NCI-H1436 treated with DMSO at 0.1 percent for 48 hours (cell line): ENCODE data around the gene MRPL43.
A peak's percentile ranks its signal among the peaks of the same experiment; 100 is the strongest.

ENCODE experiments used
- DNase-seq: peaks from one replicate; lab custom pipeline; 2025; lab: John Stamatoyannopoulos, UW

The MRPL43 gene

DNA sequence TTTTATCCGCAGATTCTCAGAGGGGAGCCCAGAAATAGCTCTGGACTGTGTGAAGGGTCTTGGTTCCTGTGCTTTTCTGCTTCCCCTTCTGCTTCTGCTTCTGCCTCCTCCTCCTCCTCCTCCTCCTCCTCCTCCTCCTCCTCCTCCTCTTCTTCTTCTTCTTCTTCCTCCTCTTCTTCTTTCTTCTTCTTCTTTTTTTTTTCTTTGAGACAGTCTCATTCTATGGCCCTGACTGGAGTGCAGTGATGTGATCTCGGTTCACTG, 32.1 kb upstream of the MRPL43 start:
- no peak for DNase-seq

DNA sequence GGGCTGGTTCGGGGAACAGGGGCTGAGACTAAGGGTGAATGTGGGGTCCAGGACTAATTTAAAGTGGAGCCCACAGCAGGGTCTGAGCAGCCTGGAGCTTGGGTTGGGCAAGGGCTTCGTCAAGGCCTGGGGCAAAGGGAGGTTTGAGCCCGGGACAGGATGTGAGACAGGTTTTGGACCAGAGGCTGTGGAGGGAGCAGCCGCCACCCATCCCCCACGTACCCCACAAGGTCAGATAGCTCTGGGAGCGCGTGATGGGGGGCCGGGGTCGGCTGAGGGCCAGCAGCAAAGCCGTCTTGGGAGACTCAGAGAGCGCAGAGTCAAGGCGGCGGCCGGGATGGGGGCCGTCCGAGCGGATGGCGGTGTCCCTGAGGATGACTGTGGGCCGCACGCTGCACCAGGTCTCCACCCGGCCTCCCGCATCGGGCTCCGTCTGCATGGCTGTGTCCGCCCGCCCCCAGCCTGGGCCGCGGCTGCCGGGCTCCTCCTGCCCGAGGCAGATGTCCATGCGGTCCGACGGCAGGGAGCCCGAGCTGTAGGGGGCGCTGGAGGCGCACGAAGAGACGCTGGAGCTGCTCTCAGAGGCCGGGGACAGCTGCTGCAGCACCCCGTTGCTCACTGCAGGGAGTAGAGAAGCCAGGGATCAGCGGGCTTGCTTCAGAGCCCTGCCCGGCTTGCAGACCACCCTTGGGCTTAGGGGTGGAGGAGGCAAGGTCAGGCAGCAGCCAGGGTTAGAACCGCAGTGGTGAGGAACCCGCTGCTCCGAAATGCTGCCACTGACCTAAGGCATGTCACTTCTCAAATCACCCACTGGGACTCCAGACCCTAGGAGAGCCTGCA, 31.5 kb upstream of the MRPL43 start:
- DNase-seq, result no peak

DNA sequence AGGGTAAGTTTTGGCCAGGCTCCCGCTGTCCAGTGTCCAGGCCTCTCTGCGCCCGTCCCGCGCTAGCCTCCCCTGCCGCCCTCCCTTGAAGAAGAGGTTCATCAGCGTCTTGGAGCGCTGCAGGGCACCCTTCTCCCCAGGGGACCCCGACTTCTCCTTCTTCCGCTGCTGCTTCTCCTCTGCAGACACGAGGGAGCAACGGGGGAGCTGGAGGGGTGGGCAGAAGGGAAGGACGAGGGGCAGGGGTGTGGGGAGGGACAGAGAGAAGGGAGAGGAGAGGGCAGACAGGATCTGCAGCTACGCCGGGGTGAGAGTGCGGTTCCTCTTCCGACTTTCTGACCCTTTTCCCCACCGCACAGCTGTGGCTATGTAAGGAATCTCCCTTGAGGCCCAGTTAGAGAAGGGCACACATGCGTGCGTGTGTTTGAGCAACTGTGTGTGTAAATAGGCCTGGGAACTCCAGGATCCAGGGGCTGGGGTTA, 30.9 kb upstream of the MRPL43 start:
- DNase-seq, result no peak

DNA sequence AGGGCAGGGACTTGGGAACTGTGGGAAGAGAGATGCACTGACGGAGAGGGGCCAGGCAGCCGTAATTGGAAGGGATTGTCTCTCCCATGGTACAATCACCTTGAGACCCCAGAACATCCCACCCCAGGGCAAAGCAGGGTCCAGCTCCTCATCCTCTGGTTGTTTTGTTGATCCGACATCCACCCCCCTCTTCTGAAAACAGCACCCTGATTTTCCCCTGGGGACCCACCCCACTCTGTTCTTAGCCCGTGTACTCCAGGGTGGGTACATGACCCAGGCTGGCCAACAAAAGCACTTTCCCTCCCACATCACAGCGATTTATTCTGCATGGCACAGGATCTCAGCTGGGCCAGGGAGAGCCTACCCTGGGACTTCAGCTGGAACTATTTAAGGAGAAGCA, 29.5 kb upstream of the MRPL43 start:
- no peak for DNase-seq

DNA sequence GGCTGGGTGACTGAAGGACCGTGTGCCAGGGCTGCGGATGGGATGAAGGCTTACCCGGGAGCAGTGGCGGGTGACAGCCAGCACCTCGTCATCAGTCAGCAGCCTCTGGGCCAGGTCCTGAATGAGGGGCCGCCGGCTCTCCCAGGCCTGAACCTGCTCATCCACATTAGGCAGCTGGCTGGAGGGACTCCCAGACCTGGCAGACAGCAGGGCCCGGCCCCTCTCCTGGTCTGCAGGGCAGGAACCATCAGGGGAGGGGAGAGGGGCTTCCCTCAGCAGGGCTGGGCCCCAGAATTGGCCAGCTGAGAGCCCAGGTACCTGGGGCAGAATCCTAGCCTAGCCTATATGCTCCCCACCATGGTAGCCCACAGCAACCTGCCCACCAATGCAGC, 28.3 kb upstream of the MRPL43 start:
- DNase-seq, result no peak

DNA sequence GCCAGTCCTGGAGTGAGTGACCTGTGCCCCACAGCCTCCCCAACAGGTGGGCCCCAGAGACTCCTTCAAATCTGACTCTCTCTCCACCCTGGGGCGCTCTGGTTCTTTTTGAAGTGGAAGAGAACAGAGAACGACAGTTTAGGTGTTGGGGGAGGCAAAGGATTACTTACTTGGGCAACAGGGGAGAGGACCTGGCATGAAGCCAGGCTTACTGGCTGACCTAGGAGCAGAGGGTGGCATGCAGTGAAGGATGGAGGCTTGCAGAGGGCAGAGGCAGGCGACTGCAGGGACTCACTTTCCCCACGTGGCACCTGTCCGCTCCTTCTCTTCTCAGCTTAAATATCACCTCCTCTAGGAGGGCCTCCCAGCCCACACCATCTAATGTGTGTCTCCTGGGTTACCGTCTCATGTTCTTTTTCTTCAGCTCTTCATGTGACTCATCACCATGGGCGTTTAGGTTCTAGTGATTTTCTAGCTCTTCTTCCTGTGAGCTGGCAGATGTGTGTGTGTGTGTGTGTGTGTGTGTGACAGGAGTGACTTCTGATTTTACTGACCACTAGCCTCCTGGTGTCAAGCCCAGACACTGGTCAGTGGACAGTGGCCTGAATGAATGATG, 27.8 kb upstream of the MRPL43 start:
- no peak for DNase-seq

DNA sequence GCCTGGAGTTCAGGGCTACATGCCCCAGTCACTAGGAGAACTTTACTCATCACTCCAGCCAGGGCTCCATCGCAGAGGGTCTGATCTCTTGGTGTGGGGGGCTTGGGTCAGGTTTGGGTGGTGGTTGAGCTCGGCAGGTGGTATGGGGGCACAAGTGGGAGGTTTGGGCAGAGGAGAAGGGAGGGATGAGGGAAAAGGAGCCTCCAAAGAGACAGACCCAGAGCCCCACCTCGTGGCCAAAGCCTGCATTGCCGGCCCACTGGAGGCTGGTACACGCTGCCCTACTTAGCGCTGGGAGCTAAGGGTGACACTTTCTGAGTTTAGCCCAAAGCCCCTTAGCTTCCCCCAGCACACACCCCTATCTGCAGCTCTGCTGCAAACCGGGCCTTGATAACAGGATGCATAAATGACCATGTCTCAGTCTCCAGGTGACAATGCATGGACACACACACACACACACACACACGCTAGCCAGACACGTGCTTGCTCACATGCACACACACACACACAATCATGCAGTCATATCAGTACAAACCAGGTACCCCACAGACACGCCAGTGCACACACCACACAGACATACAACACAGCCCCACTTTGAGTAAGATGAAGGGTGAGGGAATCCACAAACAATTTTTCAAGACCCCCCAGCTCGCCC, 27.1 kb upstream of the MRPL43 start:
- DNase-seq, result peak; percentile 19

DNA sequence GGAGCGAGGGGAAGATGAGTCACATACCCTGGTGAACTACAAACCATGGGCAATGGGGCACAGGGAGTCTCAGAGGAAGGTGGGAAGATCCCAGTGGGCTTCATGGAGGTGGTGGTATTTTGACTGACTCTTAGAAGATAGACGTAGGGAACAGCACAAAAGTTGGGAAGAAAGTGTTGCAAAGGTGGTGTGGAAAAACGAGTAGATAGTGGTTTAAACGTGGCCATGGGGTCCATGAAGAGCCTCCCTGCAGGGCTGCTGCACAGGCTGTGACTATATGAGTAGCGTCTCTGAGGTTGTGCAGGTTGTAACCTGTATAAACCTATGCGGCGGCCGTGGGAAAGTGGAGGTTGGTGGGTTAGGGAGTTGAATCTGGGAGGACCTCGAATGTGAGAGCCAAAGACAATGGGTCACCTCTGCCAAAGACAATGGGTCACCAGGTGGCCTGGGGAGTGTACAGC, 26.1 kb upstream of the MRPL43 start:
- no peak for DNase-seq

DNA sequence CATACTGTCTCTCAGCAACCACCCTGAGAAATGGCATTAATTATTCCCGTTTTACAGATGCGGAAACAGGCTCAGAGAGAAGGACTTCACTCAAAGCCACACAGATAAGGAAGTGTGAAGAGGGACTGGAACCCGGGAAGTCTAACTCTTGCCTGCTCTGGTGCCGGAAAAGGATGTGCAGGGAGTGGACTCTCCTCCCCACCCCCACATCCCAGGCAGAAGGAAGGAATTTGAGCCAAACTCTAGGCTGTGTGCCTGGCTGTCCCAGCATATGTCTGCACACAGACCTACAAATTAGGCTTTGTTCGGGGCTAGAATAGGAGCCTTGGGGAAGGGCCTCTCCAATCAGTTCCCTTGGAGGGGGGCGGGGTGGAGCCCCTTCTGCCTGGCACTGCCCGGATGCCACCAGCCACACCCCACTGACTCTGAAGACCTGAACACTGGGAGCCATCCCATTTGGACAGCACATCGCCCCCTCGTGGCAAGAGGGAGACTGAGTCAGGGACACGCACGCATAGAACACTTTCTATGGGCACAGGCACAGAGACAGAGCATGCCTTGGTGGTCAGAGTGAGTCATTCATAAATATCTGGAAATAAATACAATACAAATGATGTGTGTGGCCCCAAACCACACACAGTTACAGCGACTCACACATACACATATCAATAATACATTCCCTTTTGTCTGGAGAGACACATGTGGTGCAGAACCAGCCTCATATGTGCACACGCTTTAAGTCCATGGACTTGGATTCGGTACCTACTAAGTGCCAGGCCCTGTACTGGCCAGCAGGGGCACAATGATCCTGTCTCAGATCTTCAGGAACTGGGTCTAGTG, 25.4 kb upstream of the MRPL43 start:
- no peak for DNase-seq

DNA sequence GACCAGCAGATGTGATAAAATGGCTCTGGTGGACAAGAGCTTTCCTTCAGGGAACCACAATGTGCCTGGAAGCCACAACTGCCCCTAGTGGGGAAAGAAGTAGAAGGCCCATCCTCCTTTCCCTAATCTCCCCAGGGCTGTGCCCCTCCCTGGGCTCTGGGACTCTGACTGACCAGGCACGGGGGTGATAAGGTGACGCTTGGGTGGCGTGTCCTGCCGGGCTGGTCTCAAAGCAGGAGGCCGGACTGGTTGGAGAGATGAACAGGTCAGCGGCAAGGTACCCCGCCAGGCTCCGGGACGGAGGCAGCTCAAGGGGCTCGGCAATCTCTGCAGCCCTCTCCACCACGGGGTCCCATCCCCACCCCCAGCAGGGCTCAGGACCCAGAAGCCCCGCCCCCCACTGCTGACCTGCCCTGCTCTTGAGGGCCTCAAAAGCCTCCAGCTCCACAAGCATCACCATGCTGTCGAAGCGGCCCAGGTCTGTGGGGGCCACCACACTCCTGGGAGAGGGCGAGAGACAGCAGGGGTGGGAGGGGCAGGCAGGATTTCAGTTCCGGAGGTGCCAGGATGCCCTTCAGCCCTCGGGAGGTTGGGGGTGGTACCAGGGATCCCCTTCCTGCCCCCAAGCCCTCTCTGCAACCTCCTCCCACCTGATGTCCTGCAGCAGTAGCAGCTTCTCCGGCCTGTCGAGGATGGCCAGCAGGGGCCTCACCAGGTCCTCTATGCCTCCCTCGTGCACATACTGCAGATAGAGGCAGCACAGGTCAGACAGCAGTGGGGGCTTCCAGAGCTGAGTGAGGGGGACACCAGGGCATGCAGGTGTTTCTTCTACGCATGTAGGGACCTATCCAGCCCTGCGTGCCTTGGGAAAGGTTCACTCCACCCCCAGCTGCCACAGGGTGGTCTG, 24.5 kb upstream of the MRPL43 start:
- no peak for DNase-seq

DNA sequence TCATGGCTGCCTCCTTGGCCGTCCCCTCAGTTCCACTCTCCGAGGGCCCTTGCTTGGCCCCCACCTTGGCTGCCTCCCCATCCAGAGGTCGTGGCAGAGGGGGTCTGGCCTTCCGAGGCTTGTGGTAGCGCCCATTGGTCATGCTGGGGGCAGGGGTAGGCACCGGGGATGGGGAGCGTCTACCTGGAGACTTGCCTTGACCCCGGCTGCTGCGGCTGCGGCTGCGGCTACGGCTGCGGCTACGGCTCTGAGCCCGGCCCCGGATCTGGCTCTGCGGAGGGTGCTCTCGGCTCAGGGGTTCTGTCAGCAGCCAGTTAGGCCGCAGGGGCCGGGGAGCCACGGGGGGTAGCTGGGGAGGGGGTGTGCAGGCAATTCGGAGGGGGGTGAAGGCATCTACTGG, 23.0 kb upstream of the MRPL43 start:
- no peak for DNase-seq

DNA sequence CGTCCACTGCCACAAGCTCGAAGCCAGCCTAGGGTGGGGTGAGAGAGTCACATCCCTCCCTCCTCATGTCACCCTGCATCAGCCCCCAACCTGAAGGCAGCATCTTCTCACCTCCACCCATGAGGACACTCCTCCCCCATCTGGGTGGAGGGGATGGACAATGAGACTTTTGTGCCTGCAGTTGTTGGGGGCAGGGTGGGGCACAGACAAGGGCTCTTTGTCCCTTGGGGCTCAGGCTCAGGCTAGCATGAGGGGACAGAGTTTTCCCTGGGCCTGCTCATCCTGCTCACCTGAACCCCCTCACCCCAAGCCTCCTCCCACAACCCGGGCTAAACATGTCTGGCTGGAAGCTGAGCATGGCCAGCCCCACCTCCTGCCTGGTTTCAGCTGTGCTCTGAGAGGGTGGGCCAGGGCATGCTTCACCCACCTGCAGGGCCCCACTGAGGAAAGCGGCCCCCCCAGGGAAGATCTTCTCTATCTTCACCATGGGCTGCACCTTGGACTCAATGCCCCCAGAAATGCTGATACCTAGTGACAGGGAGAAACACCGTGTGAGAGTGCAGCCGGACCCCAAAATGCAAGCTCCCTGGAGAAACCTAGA, 21.6 kb upstream of the MRPL43 start:
- DNase-seq, result no peak

DNA sequence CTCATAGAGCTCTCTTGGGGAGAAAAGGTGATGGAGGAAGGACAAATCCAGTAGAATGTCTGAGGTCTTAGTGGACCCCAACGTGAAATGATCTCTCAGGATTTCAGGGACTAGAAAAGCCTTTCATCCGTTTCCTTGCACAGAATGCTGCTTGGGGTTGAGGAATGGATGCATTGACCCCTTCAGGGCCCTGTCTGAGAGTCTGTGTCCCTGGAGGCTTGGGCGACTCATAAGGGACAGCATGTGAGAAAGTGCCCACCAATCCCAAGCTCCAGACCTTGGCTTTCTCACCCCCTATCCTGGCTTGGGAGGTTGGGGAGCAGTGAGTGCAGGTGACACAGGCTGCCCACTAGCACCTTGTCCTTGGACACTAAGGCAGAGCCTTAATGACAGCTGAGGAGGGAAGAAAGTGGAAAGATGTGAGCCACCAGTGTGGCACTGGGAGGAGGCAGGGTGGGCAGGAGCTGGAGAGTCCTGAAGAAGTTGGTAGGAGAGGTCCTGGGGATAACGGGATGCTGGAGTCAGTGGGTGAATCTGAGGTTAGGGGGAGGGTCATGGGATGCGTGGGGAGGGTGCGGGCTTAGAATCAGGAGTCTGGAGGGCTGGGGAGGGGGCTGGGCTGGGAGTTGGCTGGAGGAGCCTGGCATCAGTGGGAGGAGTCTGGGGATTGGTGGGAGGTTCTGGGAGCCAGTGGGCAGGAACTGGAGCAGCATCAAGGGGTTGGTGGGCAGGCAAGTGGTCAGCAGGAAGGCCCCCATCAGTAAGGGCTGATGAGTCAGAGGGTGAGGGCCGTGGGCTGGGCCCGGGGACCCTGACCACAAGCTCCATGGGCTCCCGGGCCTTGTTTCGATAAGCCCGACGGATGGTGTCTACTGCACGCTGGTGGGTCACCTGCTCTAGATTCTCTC, 20.9 kb upstream of the MRPL43 start:
- DNase-seq, result no peak

DNA sequence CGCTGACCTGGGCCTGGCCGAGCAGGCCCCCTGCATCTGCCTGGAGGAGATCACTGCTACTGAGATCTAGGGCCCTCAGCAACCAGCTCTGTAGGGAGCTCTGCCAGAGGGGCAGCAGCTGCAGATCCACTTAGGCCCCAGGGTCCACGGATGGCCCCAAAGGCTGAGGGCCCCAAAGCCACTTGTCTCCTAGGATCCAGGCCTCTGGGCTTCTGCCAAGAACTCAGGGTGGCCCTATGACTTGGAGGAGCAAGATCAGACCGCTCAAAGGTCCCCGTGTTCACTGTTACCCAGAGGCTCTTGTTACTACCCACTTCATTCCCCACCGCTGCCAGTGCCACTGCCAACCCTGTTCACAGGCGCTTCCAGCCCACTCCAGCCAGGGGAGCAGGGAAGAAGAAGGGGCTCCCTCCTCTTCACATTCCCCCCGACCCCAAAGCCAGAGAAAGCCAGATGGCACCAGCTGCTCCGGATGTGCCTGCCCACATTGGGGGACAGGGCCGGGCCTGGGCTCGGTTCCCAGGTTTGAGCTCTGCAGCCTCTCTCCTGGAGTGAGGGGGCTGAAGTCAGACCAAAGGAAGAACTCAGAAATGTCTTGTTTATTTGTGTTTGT, 19.9 kb upstream of the MRPL43 start:
- DNase-seq, result no peak

DNA sequence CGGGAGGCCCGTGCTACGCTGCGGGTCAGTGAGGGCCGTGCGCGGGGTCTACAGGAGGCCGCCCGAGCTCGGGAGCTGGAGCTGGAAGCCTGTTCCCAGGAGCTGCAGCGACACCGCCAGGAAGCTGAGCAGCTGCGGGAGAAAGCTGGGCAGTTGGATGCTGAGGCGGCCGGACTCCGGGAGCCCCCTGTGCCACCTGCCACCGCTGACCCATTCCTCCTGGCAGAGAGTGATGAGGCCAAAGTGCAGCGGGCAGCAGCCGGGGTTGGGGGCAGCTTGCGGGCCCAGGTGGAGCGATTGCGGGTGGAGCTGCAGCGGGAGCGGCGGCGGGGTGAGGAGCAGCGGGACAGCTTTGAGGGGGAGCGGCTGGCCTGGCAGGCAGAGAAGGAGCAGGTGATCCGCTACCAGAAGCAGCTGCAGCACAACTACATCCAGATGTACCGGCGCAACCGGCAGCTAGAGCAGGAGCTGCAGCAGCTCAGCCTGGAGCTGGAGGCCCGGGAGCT, 19.3 kb upstream of the MRPL43 start:
- DNase-seq, result no peak

DNA sequence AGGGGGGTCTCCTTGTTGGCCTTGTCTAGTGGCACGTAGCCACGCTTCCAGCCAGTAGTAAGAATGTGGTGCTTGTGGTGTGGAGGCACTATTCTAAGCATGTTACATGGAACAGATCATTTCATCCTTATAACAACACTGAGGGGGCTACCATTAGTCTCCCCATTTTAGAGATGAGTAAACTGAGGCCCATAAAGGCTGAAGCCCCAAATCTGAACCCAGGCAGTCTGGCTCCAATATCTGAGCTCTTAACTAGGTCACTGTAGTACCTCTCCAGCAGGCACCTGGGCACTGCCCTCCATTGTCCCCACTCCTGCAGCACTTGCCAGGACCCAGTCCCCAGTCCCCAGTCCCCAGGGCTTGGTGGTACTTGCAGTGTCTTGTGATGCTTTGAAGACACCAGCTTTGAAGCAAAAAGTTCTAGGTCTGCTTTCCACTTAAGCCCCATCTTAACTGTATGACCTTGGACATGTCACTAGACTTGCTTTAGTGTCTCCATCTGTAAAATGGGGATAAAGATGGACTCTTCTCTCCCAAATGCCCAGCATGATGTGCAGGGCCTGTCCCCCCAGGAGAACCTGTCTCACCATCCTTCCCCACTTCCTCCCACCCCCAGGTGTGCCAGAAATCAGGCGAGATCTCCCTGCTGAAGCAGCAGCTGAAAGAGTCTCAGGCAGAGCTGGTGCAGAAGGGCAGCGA, 18.7 kb upstream of the MRPL43 start:
- no peak for DNase-seq

DNA sequence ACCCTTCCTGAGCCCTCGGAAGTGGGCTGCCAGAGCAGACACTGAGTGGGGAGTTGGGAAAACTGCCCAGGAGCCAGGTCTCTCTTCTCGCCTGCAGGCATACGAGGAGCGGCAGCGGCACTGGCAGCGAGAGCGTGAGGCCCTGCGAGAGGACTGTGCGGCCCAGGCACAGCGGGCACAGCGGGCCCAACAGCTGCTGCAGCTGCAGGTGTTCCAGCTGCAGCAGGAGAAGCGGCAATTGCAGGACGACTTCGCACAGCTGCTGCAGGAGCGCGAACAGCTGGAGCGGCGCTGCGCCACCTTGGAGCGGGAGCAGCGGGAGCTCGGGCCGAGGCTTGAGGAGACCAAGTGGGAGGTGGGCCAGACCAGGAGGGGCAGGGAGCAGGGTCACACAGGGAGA, 18.1 kb upstream of the MRPL43 start:
- DNase-seq, result no peak

DNA sequence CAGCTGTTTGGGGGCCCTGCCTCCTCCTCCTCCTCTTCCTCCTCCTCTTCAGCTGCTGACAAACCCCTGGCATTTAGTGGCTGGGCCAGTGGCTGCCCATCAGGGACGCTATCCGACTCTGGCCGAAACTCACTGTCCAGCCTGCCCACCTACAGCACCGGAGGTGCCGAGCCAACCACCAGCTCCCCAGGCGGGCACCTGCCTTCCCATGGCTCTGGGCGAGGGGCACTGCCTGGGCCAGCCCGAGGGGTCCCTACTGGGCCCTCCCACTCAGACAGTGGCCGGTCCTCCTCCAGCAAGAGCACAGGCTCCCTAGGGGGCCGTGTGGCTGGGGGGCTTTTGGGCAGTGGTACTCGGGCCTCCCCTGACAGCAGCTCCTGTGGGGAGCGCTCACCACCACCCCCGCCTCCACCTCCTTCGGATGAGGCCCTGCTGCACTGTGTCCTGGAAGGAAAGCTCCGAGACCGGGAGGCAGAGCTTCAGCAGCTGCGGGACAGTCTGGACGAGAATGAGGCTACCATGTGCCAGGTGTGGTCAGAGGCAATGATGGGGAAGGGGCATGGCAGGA, 16.4 kb upstream of the MRPL43 start:
- DNase-seq, result no peak
